NCI-H2196 treated with DMSO at 0.1 percent for 48 hours (cell line): ENCODE measurements around the gene SCRN1.
A peak's percentile ranks its signal among the peaks of the same experiment; 100 is the strongest.
"Not testable (repeated sequence)": the region's sequence is repeated elsewhere in the genome, so short reads cannot be mapped to it uniquely, and the experiment has no call there.

Experiments used
- DNase-seq: peaks from one replicate; lab custom pipeline; 2025; ENCODE audit not compliant: unreplicated experiment; lab: John Stamatoyannopoulos, UW

SCRN1 gene

DNA sequence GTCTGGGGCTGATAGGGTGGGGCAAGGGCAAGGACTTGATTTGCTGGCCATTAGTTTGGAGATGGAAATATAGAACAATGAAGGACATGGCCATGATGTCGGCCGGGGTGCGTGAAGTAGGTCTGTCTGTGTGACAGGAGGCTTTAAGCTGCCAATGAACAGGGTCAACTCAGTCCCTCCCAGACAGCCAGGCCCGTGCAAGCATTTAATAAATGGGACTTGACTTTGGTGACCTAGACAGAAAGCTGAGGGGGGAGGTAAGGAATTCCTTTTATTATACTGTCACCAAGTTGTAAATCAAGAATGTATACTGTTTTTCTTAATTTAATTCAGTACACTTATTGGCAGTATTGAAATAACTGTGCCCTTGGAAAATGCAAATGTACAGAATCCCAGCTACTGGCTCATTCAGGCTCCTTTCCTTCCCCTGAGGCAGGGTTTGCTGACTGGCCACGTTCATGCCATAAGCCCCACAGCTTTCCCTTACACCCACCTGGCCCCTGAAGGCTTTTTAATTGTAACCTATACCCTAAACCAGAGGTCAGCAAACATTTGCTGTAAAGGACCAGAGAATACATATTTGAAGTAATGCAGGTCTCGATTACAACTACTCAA lies 96.1 kb downstream of the SCRN1 start:
- DNase-seq, result no peak

DNA sequence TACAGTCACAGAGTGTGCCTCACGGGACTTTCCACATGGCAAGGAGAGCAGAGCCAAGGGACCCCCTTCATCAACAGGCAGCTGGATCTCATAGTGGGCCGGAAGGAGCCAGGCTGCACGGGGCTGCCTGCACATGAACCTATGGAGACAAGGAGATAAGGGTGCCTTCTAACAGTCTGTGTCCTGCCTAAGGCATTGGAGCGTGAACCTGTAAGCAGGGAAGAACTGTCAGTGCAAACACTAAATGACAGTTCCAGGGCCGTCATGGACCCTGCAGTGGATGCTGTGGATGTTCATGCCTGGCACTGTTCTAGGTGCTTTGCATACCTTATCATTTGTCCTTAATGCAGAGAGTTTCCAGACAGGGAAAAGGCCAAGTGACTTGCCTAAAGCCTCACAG lies 97.4 kb downstream of the SCRN1 start:
- no peak for DNase-seq

DNA sequence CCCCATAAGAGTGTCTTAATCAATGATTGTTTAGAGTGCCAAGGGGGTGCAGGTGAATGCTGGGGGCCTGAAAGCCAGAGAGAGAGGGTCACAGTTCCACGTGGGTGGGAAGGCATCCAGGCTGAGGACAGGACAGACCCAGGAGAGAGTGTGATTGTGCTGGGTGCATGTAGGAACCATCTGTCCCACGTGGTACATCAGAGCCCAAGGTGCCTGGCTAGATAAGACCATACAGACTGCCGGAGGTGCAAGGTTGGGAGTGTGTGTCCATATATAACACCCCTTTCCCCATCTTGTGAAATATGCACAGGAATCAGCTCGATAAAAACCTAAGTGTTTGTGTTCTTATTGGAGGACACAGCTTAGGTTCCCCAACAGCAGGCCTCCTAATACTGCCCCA lies 97.8 kb downstream of the SCRN1 start:
- DNase-seq, result no peak

DNA sequence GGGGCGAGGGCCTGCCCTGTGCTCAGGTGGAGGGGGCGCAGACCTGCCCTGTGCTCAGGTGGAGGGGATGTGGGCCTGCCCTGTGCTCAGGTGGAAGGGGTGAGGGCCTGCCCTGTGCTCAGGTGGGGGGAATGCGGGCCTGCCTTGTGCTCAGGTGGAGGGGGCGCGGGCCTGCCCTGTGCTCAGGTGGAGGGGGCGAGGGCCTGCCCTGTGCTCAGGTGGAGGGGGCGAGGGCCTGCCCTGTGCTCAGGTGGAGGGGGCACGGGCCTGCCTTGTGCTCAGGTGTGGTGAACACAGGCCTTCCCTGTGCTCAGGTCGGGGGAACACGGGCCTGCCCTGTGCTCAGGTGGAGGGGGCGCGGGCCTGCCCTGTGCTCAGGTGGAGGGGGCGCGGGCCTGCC lies 98.8 kb downstream of the SCRN1 start:
- DNase-seq, result not testable (repeated sequence)

DNA sequence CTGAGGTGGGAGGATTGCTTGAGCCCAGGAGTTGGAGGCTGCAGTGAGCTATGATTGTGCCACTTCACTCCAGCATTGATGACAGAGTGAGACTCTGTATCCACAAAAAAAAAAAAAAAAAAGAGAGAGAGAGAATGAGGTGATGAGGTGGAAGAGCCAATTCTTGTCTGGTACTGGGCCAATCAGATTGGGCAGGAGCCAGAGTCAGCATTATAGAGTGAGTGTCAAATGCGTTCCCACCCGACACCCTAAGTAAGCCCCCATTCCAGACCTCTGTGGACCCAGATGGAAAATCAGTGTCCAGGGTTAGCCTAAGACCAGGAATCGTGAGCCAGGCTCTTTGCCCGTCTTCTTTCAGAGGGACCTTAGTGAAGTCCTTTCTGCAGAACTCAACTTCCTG lies 99.3 kb downstream of the SCRN1 start:
- DNase-seq, result no peak

DNA sequence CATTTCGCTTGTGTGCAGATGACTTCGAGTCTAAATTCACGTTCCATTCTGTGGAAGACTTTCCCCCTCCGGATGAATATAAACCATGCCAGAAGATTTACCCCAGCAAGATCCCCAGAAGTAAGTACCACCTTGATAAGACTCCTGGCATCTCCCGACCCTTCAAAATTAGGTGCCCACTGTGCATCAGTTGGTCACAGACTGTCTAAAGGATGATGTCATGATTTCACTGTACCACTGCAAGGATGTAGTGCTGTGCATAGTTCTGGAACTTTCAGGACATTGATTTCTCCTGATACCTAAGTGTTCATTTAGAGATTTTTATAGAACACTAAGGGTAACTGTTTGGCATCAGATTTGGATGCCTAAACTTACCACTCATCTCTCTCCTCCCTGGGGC lies 100.3 kb downstream of the SCRN1 start:
- no peak for DNase-seq

DNA sequence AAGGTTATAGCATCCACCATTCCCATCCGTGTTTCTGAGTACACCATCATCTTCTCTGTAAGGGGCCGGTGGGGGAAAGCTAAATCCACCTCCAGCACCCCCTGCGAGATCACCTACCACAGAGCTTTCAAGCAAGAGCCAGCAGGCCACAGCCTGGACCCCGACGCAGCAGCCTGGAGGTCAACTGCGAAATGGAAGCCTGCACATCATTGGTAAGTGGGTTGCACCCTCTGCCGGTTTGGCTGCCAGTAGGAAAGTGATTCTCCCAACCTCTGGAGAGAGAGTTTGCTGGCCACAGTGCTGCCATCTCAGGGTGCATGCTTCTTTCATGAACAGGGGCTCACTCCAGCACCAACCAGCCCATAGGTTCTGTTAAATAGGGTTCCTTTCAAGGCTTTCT lies 101.6 kb downstream of the SCRN1 start:
- DNase-seq, result no peak

DNA sequence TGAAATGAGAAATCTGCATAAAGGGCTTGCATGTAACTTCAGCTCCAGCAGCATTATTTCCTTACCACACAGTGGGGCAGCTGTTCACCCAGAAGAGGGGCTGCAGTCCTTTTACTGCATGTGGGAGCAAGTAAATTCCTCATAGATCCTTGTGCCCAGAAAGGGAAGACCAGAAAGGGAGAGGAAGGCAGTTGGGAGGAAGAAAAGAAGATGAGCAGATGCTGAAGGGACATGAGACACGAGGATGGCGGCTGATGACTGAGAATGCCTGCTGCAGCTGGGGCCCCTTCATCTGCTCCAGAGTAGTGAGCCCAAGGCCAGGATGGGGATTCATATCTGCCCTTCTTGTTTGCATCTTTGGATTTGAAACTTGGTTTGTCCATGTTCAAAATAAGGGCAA lies 102.8 kb downstream of the SCRN1 start:
- no peak for DNase-seq

DNA sequence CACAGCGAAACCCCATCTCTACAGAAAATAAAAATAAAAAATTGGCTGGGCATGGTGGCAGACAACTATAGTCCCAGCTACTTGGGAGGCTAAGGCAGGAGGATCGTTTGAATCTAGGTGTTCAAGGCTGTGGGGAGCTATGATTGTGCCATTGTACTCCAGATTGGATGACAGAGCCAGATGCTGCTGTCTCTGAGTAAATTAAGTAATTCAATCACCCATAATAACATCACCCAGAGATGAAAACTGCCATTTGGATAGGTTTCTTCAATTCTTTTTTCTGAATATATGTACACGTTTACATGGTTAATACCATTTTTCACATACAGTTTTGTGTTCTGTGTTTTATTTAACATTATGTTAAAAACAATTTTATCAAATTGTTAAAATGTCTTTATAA lies 104.0 kb downstream of the SCRN1 start:
- no peak for DNase-seq

DNA sequence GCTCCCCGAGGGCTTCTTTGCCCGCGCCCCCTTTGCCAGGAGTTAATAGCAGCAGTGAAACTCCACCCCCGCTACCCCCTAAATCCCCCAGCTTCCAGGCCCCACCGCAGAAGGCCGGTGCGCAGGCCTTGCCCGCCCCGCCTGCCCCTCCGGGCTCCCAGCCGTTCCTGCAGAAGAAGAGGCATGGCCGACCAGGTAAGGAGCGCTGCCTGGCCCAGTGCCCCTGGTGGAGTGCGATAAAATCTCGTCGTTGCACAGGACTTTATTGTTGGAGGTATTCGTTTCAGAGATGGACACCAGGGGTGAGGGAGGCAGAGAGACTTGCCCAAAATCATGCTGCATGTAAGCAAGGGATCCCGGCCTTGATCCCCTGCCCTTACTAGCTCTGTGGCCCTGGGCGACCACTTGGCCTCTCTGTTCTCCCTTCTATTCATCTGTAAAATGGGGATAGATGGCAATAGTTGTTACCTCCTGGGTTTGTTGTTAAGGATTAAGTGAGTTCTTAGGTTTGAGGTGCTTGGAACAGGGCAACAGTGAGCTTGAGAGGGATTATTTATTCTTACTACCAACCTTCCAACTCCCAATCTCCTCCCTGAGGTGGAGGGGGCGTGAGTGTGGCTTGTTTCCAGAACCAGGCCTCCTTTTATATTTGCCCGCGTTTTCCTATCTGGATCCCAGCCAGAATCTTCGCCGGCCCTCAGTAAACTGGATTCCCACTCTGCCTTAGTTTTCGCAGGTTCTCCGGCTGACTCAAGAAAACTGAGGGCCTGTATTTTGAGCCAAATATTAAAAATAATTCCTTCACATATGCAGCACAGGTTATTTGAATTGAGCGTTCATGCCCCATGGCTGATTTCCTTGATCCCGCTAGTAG lies 105.0 kb downstream of the SCRN1 start:
- DNase-seq, result peak; percentile 24

DNA sequence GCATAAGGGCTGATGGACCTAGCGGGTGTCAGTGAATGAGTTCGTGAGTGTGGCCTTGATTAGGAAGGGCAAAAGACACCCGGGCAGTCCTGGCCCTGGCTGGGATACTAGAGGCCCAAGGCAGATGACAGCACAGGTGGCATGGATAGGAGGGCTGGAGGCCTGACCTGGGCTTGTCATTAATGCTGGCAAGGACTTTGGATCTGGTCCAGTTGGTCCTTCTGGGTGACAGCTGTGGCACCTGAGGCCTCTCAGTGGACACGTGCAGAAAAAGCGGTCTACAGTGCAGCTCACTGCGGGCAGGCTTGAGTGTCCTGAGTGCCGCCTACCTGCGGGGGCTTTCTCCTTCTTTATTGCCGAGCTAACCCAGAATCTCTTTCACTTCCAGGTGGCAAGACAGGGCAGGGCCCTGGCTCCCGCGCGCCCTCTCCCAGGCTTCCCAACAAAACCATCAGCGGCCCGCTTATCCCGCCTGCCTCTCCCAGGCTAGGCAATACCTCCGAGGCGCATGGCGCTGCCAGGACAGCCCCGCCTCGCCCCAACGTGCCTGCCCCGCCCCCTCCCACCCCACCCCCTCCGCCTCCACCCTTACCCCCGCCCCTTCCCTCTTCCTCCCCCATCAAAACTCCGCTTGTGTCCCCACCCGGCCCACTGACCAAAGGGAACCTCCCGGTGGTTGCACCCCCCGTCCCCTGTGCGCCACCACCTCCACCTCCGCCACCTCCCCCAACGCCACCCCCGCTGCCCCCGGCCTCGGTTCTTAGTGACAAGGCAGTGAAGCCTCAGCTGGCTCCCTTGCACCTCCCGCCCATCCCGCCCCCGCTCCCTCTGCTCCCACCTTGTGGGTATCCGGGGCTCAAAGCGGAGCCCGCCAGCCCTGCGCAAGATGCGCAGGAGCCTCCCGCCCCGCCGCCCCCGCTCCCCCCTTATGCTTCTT lies 105.9 kb downstream of the SCRN1 start:
- peak; percentile 21 for DNase-seq

DNA sequence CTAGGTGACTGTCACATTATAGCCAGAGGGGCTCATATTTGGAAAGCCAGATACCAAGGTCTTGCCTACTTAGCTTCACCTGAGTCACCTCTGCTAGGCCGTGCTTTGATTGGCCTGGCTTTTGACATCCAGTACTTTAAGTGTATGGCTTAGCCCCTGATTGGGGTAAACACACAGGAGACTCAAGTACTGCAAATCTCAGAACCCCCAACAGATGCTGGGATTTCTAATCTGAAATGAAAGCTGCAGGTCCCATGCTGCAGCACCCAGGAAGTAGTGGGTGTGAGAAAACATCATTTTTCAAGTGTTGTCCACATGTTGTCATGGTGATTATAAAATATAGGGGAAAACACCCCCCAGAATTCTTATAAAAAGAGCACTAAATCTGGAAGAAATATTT lies 107.1 kb downstream of the SCRN1 start:
- no peak for DNase-seq

DNA sequence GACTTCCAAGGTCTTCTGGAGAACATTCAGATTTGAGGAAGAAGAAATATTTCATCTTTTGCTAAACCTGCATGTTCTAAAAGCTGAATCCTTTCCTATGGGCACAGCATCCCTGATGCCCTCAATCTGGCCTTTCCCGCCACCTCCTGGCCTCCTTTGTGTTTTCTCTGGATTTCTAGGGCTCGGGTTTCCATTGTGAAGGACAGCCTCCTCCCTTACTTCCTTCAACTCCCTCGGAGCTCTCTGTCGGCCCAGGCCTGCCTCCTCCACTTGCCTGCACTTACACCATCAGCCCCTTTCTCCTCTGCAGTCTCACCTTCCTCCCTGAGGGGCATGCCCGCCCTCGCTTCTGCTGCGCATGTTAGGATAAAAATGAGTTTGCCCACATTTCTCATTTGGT lies 107.9 kb downstream of the SCRN1 start:
- DNase-seq, result no peak

DNA sequence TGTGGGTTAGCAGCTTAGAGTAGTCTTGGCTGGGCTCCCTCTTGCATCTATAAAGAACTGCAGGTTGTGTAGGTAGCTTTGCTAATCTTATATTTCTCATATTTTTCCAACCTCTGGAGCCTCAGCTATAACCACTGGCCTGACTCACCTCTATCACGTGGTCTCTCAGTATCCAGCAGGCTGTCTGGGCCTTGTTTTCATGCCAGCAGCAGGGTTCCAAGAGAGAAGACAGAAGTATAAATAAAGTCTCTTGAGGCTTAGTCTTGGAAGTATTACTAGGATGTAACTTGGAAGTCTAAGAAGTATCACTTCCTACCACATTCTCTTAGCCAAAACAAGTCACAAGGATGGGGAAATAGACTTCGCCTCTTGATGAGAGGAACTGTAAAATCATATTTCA lies 110.0 kb downstream of the SCRN1 start:
- DNase-seq, result no peak

DNA sequence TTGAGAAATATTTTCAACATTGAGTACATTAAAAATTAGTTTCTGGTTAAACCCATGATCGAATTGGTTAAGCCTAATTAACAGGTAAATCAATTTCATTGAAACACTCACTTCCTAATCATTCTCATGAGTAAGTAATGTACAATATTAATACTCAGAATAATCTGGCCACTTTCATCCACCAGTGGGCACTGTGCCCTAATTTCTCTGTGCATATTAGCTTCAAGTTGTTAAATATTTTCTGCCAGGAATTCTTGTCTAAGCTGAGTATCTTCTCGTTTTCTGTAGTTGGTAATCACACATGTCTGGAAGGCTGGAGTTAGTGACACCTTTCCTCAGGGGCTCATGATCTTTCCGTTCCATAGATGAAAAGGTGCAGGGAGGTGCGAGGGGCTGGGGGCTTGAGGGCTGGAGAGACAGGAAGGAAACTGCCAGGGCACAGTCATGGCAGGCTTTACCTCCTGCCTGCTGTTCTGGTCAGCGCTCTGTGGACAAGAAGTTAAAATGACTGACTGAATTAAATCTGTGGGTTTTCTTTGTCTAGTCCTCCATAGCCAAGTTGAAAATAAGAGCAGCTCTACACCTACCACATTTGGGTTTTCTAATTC lies 111.4 kb downstream of the SCRN1 start:
- peak; percentile 6 for DNase-seq

DNA sequence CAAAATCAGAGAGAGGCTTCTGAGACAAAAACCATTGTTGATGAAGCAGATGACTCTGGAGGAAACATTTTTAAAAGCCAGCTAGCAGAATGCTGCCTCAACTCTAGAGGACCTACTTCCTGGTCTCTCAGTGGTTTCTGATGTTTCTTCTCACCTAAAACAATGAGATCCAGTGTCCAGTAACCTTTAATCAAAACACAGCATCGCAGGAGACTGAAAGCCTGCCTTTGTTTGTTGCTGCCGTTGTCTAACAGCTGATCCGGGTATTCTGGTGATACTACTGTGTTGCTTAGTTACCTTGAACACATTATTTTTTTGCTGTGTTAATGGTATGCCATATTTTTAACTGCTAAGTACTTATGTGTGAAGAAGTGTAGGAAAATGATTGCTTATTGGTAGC lies 112.4 kb downstream of the SCRN1 start:
- peak; percentile 41 for DNase-seq

DNA sequence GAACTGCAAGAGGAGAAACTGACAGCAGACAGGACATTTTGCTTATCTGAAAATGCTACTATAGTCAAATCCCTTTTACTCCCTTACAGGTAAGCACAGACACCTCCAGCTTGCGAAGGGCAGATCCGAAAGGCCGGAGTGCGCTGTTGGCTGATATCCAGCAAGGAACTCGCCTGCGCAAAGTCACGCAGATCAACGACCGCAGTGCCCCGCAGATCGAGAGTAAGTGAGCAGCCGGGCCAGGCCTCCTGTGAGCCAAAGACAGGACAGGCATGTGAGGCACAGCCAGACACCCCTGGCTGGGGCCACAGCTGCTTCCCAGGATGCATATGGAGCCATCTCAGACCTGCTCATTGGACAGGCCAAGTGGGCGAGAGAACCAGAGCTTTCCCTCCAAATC lies 113.9 kb downstream of the SCRN1 start:
- no peak for DNase-seq

DNA sequence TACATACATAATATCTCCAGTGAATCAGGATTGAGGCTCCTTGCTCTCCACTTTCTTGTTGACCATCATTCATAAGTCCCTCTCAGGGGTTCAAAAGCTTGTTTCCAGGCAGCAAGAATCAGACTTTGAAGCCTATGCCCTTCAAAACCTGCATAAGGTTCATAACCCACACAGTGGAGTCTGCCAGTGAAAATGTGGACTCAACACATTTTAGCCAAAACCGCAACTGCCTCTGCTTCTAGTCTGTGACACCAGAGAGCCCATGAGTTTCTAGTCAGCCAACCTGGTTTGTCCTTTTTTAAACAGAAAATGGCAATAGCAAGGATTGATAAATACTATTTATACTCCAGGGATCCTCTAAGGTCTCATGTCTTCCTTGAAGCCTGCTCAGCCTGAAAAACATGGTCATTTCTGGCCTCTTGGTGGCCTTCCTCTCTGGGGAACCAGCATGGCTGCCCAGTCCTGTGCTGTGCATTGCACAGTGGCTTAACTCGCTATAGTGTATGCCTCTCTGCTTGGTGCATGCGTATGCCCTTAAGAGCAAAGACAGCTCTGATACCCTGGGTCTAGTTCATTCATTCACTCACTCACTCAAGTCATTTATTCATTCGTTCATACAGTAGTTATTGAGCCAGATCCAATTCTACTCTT lies 115.8 kb downstream of the SCRN1 start:
- no peak for DNase-seq

DNA sequence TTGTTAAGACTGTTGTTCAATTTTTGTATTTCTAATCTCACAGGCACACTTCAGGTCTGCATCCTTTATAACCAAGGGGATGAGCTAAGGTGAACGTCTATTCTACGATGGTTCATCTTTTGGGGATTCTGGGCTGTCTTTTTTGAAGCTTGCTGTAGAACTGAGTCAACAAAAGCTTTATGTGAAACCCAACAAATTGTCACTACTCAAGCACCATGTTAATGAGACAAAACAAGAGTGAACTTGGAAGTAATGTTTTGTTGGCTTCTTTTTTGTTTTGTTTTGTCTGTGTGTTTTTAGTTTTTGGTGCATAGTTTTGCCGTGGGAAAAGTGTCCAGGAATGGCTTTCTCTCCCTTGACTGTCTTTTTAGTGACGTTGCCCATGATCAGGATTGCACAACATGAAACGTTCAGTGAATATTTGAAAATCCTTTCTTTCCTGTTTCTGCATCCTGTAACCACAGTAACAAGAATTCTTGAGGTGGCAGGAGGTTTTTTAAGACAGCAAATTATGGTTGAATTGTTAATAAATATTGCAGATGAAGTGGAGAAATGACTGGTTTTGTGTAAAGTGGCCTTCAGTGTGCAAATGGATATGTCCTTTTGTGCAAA lies 117.7 kb downstream of the SCRN1 start:
- DNase-seq, result no peak
